Ovary (tissue), 9 donors: Measurements from ENCODE around the gene CADM2. TPM values are rescaled to one million over a fixed set of nuclear protein-coding genes. Genes with fewer than 3 reads are reported as not detected.

ENCODE experiments used
- DNase-seq, 5 donors: peaks; one replicate each; pipeline ENCODE4 v3.0.0-alpha.2; 2019 to 2020
- H3K27ac ChIP-seq, 2 donors: fragments of 200-600 bp; one replicate each; pipeline versions ENCODE4 v1.5.1 to v1.8.0; 2019 to 2022
- H3K27me3 ChIP-seq: fragments of 200-600 bp; one replicate; pipeline ENCODE4 v1.8.0; 2022
- H3K36me3 ChIP-seq: fragments of 200-600 bp; sonication (generic); one replicate; pipeline ENCODE4 v1.5.1; 2019
- H3K4me1 ChIP-seq: one replicate; pipeline ENCODE4 v1.8.1; 2013; ENCODE audit warnings: mild to moderate bottlenecking, moderate library complexity; ENCODE audit not compliant: insufficient read depth
- H3K4me3 ChIP-seq: fragments of 200-600 bp; sonication (generic); one replicate; pipeline ENCODE4 v1.5.1; 2017
- H3K9me3 ChIP-seq, 2 donors: fragments of 200-600 bp in 1 of 2; sonication (generic) in 1 of 2; one replicate each; pipeline versions ENCODE4 v1.5.1 to v1.8.1; 2013 to 2019; ENCODE audit warnings: mild to moderate bottlenecking in 1 of 2, moderate library complexity in 1 of 2
- EP300 ChIP-seq: sonication (generic); formaldehyde crosslinking; IDR thresholded peaks from one replicate; pipeline ENCODE4 v1.6.1; 2017; ENCODE audit warnings: antibody characterized with exemption
- POLR2A ChIP-seq: fragments of 450-650 bp; IDR thresholded peaks from one replicate; pipeline ENCODE4 v1.6.1; 2017; ENCODE audit warnings: antibody characterized with exemption, mild to moderate bottlenecking, moderate library complexity
- WGBS, 3 donors: extraction: QIAGEN DNeasy Blood & Tissue Kit in 1 of 3; methylation state at CpG; one replicate each; pipeline versions ENCODE4 v1.1.5 to v1.1.7; 2013 to 2017; 5-methylcytosine and 5-hydroxymethylcytosine counted together
- intact Hi-C, 4 donors: fragments of 100-400 bp; cut with DNase I; formaldehyde crosslinking; loops; one replicate each; pipeline versions ENCODE4 v1.11.0 to v1.15.1; 2022 to 2023
- polyA plus RNA-seq, 2 donors: library from polyadenylated mRNA; stranded (reverse); fragments of 200-250 nt in 1 of 2; fragments of 350-450 nt in 1 of 2; fragmentation: Illumina TruSeq in 1 of 2; extraction: RNeasy Lipid Tissue Mini Kit (QIAGEN cat#74804) in 1 of 2; gene quantifications; one replicate each; pipeline ENCODE4 v1.2.3, GENCODE V29; 2013 to 2014
- total RNA-seq, 7 donors: library from RNA; depleted of rRNA in 2 of 7; stranded (reverse); fragments of >200 nt in 2 of 7; fragmentation: NEBNext Ultra II Directional in 3 of 7; extraction: Animal tissue kit (Norgen Biotek cat#: 25700) in 3 of 7; gene quantifications; one replicate each; pipeline versions ENCODE4 v1.1.0 to v1.2.4, GENCODE V29; 2016 to 2023
- TF ChIP-seq, protein P1 (sequence below), 3 donors: fragments of 450-650 bp in 2 of 3; fragments of 200-600 bp in 1 of 3; IDR thresholded peaks; one replicate each; pipeline versions ENCODE4 v1.5.1 to v1.8.0; 2016 to 2022; ENCODE audit warnings: antibody characterized with exemption in 3 of 3, mild to moderate bottlenecking in 1 of 3
- donor health status: DM: no; HTN: no; CAD: no; lungs with moderate emphysema.
- donor health status: DM: no; HTN: no; CAD: no.
- donor health status: Bipolar disorder and iron deficiency.
- donor health status: DM: yes; HTN: yes; CAD: no.
- donor health status: DM: no; HTN: no; CAD: no.
- donor health status: DM: yes; HTN: yes; CAD: no.

The CADM2 gene
- total and polyA plus RNA-seq, 9 donors = 0.20 to 1.9 (median 0.69) TPM

DNA sequence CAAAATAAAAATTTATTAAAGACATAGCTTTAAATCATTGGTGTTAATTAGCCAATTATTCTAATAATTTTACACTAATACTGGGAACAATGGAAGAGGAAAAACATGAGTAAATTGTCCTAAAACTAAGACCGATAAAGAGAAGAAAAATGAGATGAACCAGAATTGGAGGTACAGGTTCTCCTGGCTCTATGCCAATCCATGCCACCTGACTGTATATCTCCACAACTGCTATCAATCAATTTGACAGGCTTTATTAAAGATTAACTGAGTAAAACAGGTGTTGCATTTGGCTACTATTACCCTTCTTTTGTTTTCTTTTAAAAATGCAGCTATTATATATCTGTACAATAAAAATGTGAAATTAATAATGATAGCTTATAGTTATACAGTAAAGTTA, 850.0 kb downstream of the CADM2 start:
- intact Hi-C loops = no loop called here
- no peaks in the 10 kb centered on the region for H3K4me1 ChIP-seq
- H3K36me3 ChIP-seq = no peaks in the 10 kb centered on the region
- WGBS, 3 donors = 88 to 95% (median 92%) methylated on average over 1 of the region's 1 CpG
- H3K27me3 ChIP-seq = no peaks in the 10 kb centered on the region
- no peak for DNase-seq
- H3K27ac ChIP-seq = no peak overlapping the region
- H3K4me3 ChIP-seq = no peak overlapping the region
- TF ChIP-seq POLR2A = no peak
- TF ChIP-seq, protein P1, sequence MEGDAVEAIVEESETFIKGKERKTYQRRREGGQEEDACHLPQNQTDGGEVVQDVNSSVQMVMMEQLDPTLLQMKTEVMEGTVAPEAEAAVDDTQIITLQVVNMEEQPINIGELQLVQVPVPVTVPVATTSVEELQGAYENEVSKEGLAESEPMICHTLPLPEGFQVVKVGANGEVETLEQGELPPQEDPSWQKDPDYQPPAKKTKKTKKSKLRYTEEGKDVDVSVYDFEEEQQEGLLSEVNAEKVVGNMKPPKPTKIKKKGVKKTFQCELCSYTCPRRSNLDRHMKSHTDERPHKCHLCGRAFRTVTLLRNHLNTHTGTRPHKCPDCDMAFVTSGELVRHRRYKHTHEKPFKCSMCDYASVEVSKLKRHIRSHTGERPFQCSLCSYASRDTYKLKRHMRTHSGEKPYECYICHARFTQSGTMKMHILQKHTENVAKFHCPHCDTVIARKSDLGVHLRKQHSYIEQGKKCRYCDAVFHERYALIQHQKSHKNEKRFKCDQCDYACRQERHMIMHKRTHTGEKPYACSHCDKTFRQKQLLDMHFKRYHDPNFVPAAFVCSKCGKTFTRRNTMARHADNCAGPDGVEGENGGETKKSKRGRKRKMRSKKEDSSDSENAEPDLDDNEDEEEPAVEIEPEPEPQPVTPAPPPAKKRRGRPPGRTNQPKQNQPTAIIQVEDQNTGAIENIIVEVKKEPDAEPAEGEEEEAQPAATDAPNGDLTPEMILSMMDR (IDR thresholded peaks at IDR 0.05) = no peak
- TF ChIP-seq EP300 = no peak
- H3K9me3 ChIP-seq = no peaks in the 10 kb centered on the region

DNA sequence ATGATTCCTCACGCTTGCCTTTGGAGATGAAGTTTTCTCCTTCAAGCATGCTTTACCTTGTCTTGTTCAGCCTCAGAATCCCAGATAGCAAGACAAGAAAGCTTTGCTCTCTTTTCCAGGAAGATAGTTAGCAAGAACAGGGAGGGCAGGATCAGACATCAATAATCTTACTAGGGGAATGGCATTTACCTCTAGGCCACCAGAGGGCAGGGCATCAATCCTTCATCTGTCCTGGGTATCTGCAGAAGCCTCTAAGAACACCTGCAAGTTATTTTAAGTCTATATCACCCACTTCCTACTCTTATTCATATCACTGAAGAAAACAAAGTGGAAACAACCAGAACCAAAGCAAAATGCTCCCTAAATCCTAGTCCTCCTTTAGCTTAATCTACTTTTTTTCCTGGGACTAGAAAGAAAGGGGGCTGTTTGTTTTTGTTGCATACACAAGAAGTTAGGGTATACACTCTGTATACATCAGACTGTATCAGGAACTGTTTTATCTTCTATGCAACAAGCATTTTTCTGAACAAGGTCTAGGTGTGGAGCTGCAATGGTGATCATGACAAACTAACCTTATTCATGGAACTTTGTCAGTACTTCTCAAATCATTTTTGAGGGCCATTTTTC, 862.5 kb downstream of the CADM2 start:
- H3K27ac ChIP-seq = no peak overlapping the region
- no peaks in the 10 kb centered on the region for H3K27me3 ChIP-seq
- intact Hi-C loops = no loop called here
- no peak for DNase-seq
- H3K4me3 ChIP-seq = no peak overlapping the region
- TF ChIP-seq EP300 (no peak), POLR2A (no peak)
- TF ChIP-seq, protein P1 (IDR thresholded peaks at IDR 0.05) = no peak
- no peaks in the 10 kb centered on the region for H3K4me1 ChIP-seq
- no peaks in the 10 kb centered on the region for H3K9me3 ChIP-seq
- no peaks in the 10 kb centered on the region for H3K36me3 ChIP-seq
- 46 to 65% (median 64%) methylated on average over 1 of the region's 1 CpG for WGBS, 3 donors

DNA sequence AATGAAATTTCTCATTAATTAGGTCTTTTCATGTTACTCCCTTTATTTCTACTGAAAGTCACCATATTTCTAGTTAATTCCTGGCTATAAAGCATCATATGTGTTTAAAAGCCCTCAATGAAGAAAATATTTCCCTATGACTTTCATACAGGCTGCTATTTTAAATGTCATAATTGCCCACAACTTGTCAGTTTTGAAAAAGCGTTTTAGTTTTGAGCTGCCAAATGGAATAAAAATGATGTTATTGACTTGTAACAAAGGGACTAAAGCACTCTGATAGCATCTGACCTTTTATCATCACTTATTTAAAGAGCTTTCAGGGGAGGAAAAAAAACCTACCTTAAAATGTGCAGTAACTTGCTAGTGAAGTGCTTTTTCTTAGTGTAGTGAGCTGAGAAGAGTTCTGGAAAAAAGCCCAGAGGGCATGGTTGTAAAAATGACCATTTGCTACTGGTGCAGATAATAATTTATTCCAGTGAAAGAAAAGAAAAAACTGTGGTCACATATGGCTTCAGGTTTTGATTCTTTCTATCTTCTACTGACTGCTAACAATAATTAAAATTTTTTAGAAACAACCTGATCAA, 877.2 kb downstream of the CADM2 start:
- H3K36me3 ChIP-seq = no peaks in the 10 kb centered on the region
- H3K4me3 ChIP-seq = no peak overlapping the region
- intact Hi-C loops = no loop called here
- no peaks in the 10 kb centered on the region for H3K9me3 ChIP-seq
- H3K27me3 ChIP-seq = no peaks in the 10 kb centered on the region
- H3K4me1 ChIP-seq = no peaks in the 10 kb centered on the region
- DNase-seq = no peak
- 71 to 80% (median 79%) methylated on average over 1 of the region's 1 CpG for WGBS, 3 donors
- H3K27ac ChIP-seq = no peak overlapping the region
- TF ChIP-seq, protein P1 (IDR thresholded peaks at IDR 0.05) = no peak
- no peak for TF ChIP-seq POLR2A
- no peak for TF ChIP-seq EP300

DNA sequence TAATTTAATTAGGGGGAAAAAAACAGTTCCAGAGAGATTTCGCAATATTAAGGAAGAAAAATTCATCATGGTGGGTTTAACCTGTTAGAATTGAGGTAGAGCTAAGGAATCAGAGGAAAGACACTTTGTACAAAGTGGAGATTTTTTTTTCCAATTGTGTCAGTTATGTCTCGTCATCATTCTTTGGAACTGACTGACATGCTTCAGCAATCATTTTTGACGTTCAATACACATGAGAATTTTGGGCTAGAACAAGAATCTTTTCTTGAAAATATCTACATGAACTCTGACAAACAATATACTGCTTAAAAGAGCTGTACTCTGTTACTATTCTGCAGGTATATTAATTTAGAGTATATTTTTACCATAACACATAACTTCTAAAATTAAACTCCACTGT, 878.6 kb downstream of the CADM2 start:
- Histone ChIP-seq H3K4me3 (no peak overlapping the region), H3K27me3 (no peaks in the 10 kb centered on the region), H3K27ac (no peak overlapping the region), H3K9me3 (no peaks in the 10 kb centered on the region), H3K36me3 (no peaks in the 10 kb centered on the region), H3K4me1 (no peaks in the 10 kb centered on the region)
- WGBS, 3 donors = 86 to 89% (median 88%) methylated on average over 3 of the region's 3 CpGs
- TF ChIP-seq, protein P1 (IDR thresholded peaks at IDR 0.05) = no peak
- no peak for TF ChIP-seq EP300
- no peak for TF ChIP-seq POLR2A
- intact Hi-C loops = no loop called here
- no peak for DNase-seq
